KMS-11 (cell line): ENCODE data around the gene MAF.

Source experiments
- H2AFZ ChIP-seq: fragments of 200-600 bp; sonication (generic); 2 replicates; pipeline ENCODE4 v1.6.1; 2016; ENCODE audit warnings: antibody characterized with exemption, mixed run types, low read depth
- H3K27ac ChIP-seq: fragments of 200-600 bp; sonication (generic); 2 replicates; pipeline ENCODE4 v1.6.1; 2016; ENCODE audit warnings: mild to moderate bottlenecking, mixed run types
- H3K27me3 ChIP-seq: fragments of 200-600 bp; sonication (generic); 2 replicates; pipeline ENCODE4 v1.6.1; 2017; ENCODE audit warnings: mild to moderate bottlenecking, low read depth, mixed run types, moderate library complexity; ENCODE audit not compliant: insufficient read depth
- H3K36me3 ChIP-seq: fragments of 200-600 bp; sonication (generic); 2 replicates; pipeline ENCODE4 v1.6.1; 2017; ENCODE audit warnings: mild to moderate bottlenecking, mixed run types; ENCODE audit not compliant: insufficient read depth
- H3K4me1 ChIP-seq: fragments of 200-600 bp; sonication (generic); 2 replicates; pipeline ENCODE4 v1.6.1; 2016; ENCODE audit warnings: mild to moderate bottlenecking, low read depth, mixed run types; ENCODE audit not compliant: poor library complexity, severe bottlenecking
- H3K4me2 ChIP-seq: fragments of 200-600 bp; sonication (generic); 2 replicates; pipeline ENCODE4 v1.7.0; 2016; ENCODE audit warnings: mild to moderate bottlenecking, mixed run types
- H3K4me3 ChIP-seq: fragments of 200-600 bp; sonication (generic); IDR thresholded peaks from 2 replicates; pipeline ENCODE4 v1.6.1; 2017; ENCODE audit warnings: low read depth, low read length, mixed read lengths; ENCODE audit not compliant: insufficient read depth
- H3K79me2 ChIP-seq: fragments of 200-600 bp; sonication (generic); 2 replicates; pipeline ENCODE4 v1.6.1; 2016; ENCODE audit warnings: low read depth, mixed run types; ENCODE audit not compliant: insufficient read depth
- H3K9ac ChIP-seq: fragments of 200-600 bp; sonication (generic); 2 replicates; pipeline ENCODE4 v1.6.1; 2016; ENCODE audit warnings: mild to moderate bottlenecking, mixed run types
- H4K20me1 ChIP-seq: fragments of 200-600 bp; sonication (generic); 2 replicates; pipeline ENCODE4 v1.6.1; 2016; ENCODE audit warnings: mild to moderate bottlenecking, mixed run types; ENCODE audit not compliant: insufficient read depth
- TF ChIP-seq, protein P1 (sequence below): fragments of 200-600 bp; sonication (generic); conservative IDR thresholded peaks from 2 replicates; pipeline ENCODE4 v1.6.1; 2017; ENCODE audit warnings: low read depth, mild to moderate bottlenecking, antibody characterized with exemption, low read length, moderate library complexity, mixed read lengths

The MAF gene

DNA sequence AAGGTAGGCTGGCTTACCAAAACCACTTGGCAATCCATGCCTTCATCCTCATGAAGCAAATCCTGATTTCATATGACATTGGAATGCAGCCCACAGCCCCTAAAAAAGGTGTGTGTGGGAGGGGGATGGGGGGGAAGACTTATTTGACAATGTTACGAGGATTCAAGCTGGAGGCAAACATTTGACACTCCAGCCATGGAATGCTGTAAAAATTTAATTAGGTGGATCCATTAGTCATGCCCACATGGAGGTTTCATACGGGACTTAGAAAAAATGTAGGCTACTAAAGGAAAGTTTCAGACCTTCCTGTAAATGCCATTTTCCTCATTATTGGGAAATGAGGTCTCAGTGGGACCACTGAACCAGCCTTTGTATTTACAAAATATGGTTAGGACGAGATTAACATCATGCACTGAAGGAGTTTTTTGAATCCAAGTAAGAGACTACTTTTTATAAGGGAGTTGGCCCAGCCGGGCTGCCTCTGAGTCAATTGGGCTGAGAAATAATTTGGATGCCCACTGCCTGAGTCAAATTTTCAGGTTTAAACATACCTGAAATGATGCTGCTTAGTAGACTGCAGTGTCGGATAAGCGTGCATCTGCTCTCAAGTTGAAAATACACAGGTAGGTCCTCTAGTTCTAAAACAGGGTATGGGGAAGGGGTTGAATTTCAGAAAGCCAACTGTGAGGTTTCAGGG is 44.6 kb upstream of the MAF start:
- TF ChIP-seq, protein P1, sequence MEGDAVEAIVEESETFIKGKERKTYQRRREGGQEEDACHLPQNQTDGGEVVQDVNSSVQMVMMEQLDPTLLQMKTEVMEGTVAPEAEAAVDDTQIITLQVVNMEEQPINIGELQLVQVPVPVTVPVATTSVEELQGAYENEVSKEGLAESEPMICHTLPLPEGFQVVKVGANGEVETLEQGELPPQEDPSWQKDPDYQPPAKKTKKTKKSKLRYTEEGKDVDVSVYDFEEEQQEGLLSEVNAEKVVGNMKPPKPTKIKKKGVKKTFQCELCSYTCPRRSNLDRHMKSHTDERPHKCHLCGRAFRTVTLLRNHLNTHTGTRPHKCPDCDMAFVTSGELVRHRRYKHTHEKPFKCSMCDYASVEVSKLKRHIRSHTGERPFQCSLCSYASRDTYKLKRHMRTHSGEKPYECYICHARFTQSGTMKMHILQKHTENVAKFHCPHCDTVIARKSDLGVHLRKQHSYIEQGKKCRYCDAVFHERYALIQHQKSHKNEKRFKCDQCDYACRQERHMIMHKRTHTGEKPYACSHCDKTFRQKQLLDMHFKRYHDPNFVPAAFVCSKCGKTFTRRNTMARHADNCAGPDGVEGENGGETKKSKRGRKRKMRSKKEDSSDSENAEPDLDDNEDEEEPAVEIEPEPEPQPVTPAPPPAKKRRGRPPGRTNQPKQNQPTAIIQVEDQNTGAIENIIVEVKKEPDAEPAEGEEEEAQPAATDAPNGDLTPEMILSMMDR, result no peak
- Histone ChIP-seq H3K4me1 (no peaks in the 10 kb centered on the region), H3K27ac (no peak overlapping the region), H3K27me3 (no peaks in the 10 kb centered on the region), H3K36me3 (no peaks in the 10 kb centered on the region), H3K4me2 (no peak overlapping the region), H2AFZ (no peak overlapping the region), H4K20me1 (no peaks in the 10 kb centered on the region), H3K79me2 (no peaks in the 10 kb centered on the region), H3K4me3 (no peak overlapping the region), H3K9ac (no peak overlapping the region)

GRCh38 chr16:79642652-79643051 is 42.1 kb upstream of the MAF start:
- H3K4me3 ChIP-seq, result no peak overlapping the region
- no peak overlapping the region for H2AFZ ChIP-seq
- H3K27ac ChIP-seq, result no peak overlapping the region
- H4K20me1 ChIP-seq, result no peaks in the 10 kb centered on the region
- peaks cover 7% of the 10 kb centered on the region for H3K4me1 ChIP-seq
- no peak overlapping the region for H3K9ac ChIP-seq
- H3K79me2 ChIP-seq, result no peaks in the 10 kb centered on the region
- TF ChIP-seq, protein P1, result no peak
- H3K4me2 ChIP-seq, result no peak overlapping the region
- no peaks in the 10 kb centered on the region for H3K36me3 ChIP-seq
- H3K27me3 ChIP-seq, result no peaks in the 10 kb centered on the region

DNA sequence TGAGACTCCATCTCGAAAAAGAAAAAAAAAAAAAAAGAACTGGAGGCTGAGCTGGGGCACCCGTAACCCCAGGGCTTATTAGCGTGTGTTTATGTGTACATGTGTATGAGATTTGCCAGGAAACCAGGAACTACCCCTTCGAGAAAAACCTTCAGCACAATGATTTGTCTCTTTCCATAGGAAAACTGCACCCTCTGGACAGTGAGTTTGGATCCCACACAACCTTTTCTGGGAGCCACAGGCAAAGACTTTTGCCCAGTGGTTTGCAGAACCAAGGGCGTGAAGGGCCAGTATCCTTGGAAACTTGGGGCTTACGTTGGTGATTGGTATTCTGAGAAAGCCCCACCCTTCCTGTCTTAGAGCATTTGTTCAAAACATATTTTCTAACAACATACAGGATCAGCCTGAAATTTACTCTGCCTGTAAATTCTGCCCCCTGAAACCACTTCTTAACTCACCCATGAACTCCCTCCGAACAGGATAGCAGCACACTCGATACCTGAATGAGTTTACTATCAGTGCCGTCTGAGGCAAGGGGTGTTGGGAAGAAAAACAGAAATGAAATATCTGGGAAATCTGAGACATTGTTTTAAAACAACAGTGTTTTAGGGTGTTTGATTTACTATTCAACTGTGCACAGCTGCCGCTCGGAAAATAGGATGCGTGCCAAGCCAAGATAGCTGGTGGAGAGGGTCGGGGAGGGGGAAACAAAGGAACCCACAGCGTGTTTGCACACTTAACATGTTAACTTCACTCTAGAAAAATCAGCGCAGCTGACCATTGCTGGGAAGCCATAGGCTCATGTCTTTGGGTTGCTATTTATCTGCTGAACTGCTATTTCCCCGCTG is 40.2 kb upstream of the MAF start:
- TF ChIP-seq, protein P1, result no peak
- Histone ChIP-seq H2AFZ (no peak overlapping the region), H3K27me3 (no peaks in the 10 kb centered on the region), H3K4me3 (no peak overlapping the region), H3K4me1 (peaks cover 7% of the 10 kb centered on the region), H3K4me2 (no peak overlapping the region), H3K36me3 (no peaks in the 10 kb centered on the region), H3K9ac (no peak overlapping the region), H4K20me1 (no peaks in the 10 kb centered on the region), H3K27ac (no peak overlapping the region), H3K79me2 (no peaks in the 10 kb centered on the region)

DNA sequence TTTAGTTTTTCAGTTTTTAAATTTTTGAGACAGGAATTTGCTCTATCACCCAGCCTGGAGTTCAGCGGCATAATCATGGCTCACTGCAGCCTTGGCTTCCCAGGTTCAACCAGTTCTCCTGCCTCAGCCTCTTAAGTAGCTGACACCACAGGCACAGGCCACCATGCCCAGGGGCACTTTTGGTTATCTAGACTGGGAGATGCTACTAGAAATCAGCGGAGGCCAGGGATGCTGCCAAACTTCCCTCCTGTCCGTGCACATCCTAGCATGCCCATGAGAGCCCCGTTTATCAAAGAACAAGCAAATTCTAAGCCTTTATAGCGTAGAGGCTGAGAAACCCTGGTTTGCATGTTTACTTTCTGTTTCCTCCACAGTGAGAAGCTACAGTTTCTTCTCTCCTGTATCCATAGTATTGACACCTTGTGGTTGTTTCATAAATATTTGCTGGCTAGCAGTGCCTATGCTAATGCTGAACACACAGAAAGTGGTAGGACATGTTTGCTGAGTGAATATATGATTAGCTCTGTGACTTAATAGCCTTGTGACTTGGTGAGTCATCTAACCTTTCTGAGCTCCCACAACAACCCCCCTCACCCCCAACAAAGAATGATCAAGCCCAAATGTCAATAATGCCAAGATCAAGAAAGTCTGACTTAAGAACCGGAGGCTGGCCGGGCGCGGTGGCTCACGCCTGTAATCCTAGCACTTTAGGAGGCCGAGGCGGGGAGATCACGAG is 39.2 kb upstream of the MAF start:
- Histone ChIP-seq H3K4me1 (peaks cover 7% of the 10 kb centered on the region), H4K20me1 (no peaks in the 10 kb centered on the region), H3K4me3 (no peak overlapping the region), H3K79me2 (no peaks in the 10 kb centered on the region), H3K27me3 (no peaks in the 10 kb centered on the region), H3K4me2 (peak overlapping the region; percentile 16; the same call in 1 of the 2 replicates), H3K36me3 (no peaks in the 10 kb centered on the region), H3K27ac (no peak overlapping the region), H2AFZ (no peak overlapping the region), H3K9ac (no peak overlapping the region)
- TF ChIP-seq, protein P1, result no peak
